NOMO-1 (cell line): ENCODE measurements around the gene TSHR.
"Not testable (repeated sequence)": the region's sequence is repeated elsewhere in the genome, so short reads cannot be mapped to it uniquely, and the experiment has no call there.

ENCODE experiments used
- DNase-seq, 2 experiments: peaks; one replicate each; lab custom pipeline; 2025; ENCODE audit not compliant: unreplicated experiment in 2 of 2; lab: John Stamatoyannopoulos, UW

TSHR gene

DNA sequence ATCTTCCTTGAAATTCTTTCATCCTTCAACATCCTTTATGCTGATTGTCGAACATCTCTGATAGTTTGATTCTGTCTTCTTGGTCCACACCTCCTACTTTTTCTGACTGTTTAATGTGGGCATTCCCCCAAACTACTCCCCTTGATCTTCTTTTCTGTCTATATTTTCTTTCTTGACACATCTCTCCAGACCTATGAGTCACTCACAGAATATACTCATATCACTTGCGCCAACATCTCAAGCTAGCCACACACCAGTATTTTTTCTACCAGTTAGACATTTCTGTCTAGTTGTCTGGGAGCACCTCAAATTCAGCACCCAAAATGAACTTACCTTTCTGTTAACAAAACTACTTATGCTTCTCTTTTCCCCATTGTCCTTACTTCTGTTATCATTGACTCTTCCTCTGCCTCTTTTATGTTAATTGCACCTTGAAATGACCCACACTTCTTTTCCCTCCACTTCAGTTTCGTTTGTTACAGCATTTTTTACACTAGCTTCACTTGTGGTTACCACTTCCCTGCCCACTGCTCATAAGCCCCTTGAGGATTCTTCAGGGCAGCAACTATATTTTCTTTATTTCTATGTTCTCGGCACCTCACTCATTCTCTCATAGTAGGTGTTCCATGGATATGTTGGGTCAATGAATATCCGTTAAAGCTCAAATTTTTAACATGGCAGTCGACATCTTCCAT is 33.5 kb downstream of the TSHR start:
- peak in 1 of 2 experiments; percentile 34 for DNase-seq

DNA sequence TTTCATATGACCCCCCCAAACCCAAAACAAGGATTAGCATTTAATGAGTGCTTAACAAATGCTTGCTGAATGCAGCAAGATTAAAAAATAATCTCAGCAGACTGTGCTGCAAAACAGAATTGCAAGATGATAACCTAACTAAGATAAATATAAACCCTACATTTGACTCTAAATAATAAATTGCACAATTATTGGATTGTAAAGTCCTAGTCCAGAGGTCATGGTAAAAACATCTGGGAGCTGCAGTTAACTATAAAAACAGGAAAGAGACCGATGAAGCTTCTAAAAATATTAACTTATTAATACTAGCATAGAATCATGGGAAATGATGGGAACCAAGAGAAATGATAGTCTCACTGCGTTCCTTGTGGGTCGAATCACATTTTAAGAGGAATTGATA is 37.2 kb downstream of the TSHR start:
- DNase-seq, result no peak

DNA sequence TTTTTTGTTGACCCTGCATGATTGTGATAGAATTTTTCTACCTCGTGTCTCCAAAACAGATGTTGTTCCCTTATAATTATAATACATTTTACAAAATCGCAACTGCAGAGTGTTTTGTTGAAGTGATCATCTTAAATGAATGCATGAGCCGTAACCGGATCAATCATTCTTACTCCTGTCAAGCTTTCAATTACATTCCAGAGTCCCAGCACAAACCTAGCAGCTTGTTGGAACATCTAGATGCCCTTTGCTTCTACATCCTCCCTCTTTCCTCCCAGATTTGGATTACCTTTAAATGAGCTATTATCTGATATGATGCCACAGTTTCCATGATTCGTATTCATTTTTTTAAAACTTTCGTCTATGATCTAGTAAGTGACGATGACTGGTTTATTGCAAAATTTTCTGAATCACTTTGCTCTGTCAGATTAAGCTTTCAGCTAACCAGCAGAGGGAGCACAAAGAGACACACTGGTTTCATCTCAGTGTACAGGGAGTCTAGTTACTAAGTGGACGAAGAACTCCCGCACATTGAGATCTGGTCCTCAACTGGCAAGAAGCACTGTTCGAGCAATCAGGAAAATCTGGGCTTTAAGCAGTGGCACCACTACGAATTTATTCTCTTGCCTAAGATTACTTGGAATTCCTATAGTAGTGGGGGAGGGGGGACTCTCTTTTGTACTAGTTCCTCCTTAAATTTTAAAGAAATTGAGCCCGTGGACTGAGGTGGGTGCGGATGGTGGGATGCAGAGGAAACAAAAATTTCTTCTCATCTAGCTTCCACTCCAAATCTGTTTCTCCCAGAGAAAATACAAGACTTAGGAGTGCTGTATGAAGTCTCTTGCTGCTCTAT is 40.9 kb downstream of the TSHR start:
- DNase-seq, result peak; percentile 29 to 92

DNA sequence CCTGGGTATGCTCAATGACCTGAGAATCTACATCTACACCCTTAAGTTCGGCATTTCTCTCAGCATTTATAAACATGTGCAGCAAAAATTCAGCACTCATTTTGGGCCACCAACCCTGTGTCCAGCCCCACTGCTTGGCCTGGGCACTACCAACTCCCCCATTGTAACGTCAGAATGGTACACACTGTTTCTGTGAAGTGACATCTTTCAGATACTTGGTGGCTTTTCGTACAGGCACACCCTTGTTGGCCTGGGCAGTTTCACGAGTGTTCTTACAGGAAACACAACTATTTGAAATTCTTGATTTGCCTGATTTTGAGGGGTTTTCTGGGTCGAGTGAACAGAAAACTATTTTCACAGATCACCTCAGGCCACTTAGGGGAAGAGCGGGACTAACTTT is 46.0 kb downstream of the TSHR start:
- no peak for DNase-seq

DNA sequence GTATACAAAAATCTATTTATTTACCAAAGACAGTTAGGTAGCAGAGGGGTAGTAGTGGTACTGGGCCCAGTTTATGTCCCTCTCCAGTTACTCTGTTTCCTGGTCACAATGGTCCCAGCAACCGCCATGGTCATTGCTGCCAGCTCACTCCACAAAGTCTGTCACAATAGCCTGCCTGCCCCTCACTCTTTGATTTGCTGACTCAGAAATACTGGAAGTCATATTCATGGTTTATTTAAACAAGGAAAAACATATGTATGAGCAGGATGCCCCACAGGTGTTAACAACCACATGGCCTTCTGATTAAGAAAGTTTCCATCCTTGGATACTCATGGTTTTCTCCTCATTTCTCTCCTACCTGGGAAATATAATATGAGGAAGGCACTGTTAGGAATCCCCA is 49.2 kb downstream of the TSHR start:
- DNase-seq, result no peak

DNA sequence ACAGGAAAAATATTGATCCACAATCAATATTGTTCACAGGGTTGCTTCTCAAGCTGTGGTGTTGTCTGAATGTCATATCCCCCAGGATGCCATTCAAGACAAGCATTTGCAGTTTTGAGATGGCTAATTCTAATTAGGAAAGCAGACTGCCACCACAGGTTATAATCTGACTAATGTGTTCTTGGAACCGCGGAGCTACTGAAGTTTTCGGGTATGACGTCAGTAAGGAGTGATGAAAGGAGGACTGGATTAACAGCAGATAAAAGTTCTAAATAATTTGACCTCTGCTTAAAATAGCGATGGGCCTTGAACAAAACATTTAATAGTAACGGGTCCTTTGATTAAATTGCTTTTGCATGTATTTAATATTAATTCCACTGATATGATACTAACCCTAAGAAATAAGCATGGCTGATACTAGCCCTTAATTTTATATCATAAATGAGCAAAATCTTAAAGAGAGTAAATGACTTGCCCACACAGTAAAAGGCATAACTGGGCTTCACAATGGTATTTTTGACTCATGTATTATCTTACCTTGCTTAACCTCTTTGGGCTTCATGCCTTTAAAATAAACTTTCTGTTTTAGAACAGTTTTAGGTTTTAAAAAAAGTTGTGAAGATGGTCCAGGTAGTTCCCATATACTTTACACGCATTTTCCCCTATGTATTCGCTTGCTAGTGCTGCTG is 50.3 kb downstream of the TSHR start:
- no peak for DNase-seq

DNA sequence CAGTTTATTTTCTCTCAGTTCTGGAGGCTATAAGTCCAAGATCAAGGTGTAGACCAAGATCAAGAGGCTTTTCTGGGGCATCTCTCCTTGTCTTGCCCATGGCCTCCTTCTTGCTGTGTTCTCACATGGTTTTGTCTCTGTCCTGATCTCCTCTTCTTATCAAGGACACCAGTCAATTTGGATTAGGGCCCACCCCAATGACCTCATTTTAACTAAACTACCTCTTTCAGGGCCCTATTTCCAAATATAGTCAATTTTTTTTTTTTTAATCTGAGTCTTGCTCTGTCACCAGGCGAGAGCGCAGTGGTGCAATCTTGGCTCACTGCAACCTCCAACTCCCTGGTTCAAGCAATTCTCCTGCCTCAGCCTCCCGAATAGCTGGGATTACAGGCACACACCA is 50.8 kb downstream of the TSHR start:
- no peak for DNase-seq

DNA sequence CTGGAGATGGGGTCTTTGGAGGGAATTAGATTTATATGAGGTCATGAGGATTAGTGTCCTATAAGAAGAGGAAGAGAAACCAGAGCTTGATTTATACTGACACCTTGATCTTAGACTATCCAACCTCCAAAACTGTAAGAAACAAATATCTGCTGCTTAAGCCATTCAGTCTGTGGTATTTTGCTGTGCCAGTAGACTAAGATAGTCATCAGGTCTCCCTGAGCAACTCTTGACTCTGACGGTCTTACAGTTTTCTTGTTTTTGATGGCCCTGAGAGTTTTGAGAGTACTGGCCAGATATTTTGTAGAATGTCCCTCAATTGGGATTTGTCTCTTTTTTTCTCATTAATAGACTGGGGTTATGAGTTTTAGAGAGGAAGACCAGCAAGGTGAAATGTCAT is 51.7 kb downstream of the TSHR start:
- DNase-seq, result peak in 1 of 2 experiments; percentile 1

DNA sequence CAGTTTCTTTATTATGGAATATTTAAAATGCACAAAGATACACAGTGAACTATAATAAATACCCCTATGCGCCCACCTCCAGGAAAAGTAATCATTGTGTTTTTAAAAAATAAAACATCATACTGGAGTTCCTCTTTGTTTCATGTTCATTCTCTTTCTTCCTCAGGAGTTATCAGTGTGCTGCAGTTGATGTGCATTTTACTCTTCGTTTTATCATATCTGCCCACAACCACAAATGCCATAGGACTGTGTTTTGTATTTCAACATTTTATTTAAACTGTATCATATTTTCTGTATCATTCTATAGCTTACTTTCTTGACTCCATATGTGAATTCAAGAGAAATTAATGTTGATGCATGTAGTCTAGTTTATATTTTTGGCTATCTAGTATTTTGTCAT is 53.9 kb downstream of the TSHR start:
- DNase-seq, result no peak

DNA sequence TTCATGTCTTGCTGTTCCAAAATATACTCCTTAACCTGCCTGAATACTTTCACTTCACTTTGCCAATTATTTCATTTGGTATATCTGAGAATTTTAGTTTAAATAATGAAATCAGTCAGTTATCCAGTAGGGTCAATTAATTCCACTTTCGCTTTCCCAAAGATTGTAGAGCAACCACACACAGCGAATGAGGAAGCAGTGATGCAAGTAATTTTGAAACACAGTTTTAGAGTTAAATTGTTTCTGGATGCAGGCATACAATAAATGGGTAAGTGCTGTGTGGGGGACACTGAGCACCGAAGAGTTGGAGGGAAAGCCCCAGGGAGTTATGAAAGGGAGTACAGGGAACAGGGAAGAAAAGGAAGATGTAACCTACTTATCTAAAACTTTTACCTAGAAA is 62.8 kb downstream of the TSHR start:
- DNase-seq, result peak; percentile 63 to 78

DNA sequence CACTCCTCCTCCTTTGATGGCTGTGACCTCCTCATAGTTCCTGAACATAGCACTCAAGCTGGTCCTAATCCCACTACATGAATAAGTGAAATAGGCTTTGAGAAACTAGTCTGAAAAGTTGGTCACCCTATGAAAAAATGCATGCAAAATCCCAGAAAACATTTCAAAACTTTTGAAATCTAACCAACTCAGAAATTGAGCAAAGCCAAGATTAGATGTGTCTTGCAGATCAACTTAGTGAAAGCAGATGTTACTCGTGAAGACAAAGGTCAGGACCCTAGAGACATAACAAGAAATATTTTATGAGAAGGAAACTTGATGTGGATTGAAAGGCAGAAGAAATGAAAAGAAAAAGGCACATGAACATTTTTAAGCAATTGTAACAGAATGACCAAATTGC is 63.3 kb downstream of the TSHR start:
- peak in 1 of 2 experiments; percentile 22 for DNase-seq

DNA sequence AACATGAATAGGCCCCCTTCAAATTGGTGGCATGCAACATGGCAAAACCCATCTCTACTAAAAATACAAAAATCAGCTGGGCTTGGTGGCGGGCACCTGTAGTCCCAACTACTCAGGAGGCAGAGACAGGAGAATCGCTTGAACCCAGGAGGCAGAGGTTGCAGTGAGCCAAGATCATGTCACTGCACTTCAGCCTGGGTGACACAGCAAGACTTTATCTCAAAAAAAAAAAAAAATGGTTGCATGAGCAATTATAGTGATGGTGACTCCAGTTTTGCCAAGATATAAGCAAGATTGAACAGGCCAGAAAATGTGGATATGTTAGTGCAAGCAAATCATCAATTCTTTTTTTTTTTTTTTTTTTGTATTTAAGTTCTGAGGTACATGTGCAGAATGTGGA is 63.7 kb downstream of the TSHR start:
- not testable (repeated sequence) for DNase-seq

DNA sequence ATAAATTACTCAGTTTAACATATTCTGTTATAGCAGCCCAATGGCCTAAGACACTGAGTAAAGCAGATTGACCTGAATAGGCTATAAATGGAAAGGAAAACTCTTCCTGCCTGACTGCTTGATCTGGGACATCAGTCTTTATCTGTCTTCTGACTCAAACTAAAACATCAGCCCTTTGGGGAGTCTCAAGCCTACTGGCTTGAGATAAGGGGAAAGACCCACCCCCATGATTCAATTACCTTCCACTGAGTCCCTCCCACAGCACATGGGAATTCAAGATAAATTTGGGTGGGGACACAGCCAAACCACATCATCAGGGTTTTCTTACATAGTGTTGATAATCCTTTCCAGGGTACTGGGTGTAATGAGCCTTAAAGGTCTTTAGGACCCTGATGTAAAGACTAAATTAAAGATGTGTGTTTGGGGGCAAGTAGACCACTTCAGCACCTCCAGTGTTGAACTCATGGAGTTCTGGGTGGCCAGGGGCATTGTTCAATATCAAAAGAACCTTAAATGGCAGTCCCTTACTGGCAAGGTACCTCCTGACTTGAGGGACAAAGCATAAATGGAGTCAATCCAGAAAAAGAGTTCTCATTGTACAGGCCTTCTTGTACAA is 67.8 kb downstream of the TSHR start:
- no peak for DNase-seq

DNA sequence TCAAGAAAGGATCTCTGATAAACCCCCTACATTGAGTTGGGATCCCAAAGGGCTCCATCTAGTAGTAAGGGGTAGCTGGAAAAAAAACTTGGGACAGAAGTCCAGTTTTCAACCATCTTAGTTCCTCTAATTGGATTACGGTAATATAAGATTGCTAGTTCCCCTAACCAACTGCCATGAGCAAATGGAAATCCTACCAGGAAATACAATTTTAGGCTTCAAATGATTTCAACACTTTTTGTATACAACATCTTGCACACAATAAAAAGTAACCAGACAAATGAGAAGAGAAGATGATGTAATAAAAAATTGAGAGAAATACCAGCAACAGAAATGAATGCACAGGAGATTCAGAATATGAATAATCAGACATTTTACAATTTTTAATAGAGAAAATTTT is 73.0 kb downstream of the TSHR start:
- peak; percentile 34 to 60 for DNase-seq

DNA sequence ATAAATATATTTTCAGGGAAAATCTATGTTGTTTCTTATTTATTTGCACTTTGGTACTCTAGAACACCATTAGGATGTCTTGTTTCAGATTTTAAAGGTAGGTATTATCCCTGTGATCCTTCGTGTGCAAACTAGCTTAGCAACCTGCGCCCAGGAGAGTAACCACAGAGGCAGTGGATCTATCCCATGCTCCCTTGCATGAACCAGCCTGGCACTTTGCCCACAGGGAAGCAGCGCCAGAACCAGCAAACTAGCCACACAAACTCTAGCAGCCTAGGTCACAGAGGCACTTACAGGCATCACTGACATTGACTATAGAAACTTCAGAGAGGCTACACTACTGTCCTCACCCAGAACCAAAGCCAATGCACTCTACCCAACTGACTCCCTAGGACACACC is 76.1 kb downstream of the TSHR start:
- no peak for DNase-seq

DNA sequence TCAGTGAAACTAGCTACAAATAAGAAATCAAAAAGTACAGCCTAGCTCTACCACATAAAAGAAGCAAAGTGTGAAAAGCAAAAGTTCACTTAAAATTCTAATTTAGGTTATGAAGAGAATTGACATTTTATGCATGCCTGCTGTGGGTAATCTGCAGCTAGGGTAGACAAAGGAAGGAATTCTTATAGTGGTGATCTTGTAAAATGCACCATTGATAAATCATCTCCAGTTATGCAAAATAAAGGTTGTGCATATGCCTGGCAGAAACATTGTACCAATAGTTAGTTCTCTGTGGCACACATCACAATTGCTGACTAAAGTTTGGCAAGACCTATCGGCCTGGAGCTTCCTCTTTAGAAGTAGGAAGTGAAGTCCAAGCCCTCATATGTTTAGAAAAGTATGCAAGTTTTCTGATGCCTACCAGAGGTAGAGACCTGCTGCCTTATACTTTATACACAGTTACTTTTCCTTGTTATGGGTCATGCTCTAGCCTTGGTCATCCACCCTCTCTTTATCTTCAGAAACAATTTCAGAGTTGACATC is 78.3 kb downstream of the TSHR start:
- DNase-seq, result peak; percentile 72 to 95

DNA sequence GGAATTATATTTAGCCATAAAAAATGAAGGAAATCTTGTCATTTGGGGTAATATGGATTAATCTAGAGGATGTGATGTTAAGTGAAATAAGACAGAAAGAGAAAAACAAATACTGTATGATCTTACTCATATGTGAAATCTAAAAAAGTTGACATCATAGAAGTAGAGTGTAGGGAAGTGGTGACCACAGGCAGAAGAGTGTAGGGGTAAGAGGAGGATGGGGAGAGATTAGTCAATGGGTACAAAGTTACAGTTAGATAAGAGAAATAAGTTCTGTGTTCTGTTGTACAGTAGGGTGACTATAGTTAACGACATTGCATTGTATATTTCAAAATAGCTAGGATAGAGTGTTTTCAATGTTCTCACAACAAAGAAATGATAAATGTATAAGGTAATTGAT is 87.0 kb downstream of the TSHR start:
- no peak for DNase-seq

DNA sequence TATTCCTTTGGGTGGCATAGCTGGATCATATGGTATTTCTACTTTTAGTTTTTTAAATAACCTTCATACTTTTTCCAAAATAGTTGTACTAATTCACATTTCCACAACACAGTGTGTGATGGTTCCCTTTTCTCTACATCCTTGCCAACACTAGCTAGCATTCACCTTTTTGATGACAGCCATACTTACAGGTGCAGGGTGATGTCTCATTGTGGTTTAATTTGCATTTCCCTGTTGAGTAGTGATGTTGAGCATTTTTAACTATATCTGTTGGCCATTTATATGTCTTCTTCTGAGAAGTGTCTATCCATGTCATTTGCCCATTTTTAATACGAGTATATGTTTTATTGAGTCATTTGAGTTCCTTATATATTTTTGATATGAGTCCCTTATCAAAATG is 96.1 kb downstream of the TSHR start:
- DNase-seq, result no peak

DNA sequence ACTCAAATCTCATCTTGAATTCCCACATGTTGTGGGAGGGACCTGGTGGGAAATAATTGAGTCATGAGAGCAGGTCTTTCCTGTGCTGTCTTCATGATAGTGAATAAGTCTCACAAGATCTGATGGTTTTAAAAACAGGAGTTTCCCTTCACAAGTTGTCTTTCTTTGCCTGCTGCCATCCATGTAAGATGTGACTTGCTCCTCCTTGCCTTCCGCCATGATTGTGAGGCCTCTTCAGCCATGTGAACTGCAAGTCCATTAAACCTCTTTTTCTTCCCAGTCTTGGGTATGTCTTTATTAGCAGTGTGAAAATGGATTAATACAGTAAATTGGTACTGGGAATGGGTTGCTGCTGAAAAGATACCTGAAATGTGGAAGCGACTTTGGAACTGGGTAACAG is 98.6 kb downstream of the TSHR start:
- DNase-seq, result not testable (repeated sequence)

DNA sequence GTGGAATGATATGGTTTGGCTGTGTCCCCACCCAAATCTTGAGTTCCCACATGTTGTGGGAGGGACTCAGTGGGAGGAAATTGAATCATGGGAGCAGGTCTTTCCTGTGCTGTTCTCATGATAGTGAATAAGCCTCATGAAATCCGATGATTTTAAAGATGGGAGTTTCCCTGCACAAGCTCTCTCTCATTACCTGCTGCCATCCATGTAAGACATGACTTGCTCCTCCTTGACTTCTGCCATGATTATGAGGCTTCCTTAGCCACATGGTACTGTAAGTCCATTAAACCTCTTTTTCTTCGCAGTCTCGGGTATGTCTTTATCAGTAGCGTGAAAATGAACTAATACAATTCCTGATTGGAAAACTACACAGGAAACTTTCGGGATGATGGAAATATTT is 100.5 kb downstream of the TSHR start:
- DNase-seq, result no peak

DNA sequence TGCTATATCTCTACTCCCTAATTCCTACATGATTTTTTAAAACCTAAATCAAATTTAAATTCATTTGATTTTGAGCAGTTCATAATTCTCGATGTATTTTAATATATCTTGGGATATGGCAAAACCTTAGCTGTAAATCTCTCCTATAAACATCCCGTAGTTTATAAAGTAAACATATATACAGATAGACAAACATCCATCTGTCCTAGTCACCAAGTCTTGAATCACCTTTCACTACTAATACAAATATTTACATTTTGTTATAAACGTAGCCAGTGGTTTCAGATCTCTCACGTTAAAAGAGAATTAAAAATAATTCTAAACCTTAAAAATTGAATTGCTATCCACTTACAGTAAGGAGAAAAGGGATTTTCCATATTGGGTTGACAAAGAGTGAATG is 107.0 kb downstream of the TSHR start:
- no peak for DNase-seq
